ENCODE data around the gene TSC1. TPM values are rescaled to one million over a fixed set of nuclear protein-coding genes. Genes with fewer than 3 reads are reported as not detected.

Gene TSC1
- total and polyA plus RNA-seq, 10 of the 15 experiments (the other 5 are each of a cell fraction or from before 2014, with no cell fraction given) = 4.0 to 48.0 (median 14.9) TPM

DNA sequence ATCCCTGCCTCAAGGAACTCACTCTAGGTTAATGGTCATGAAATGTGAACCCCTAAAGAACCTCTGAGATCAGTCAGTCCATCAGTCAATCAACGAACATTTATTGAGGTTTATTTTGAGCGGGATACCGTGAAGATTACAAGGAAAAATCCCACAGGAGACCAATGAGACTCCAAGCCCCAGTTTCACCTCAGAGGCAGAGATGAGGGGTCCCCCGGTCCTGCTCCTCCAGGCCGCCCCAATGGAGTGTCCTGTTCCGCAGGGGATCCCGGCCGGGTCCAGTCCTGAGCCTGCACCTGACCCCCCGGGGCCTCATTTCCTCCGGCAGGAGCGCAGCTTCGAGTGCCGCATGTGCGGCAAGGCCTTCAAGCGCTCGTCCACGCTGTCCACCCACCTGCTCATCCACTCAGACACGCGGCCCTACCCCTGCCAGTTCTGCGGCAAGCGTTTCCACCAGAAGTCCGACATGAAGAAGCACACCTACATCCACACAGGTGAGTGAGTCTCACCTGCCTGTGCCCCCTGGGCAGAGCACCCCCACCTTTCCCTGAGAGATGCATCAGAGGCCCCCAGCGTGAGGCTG is 45.1 kb upstream of the TSC1 start (continued):
- TF ChIP-seq ZBTB33 (IDR thresholded peaks at IDR 0.05) (no peak), REST (IDR thresholded peaks at IDR 0.05; ENCODE audit: low read depth, low read length) (no peak), CREM (IDR thresholded peaks at IDR 0.05; ENCODE audit: low read depth) (no peak), TCF7 (IDR thresholded peaks at IDR 0.05; ENCODE audit: borderline replicate concordance) (no peak), CREB1 (IDR thresholded peaks at IDR 0.05; ENCODE audit: low read depth) (no peak), EED (IDR thresholded peaks at IDR 0.05; ENCODE audit: low read depth) (no peak), SREBF1 (IDR thresholded peaks at IDR 0.05; ENCODE audit: low read length) (no peak)
- TF ChIP-seq, protein P1, sequence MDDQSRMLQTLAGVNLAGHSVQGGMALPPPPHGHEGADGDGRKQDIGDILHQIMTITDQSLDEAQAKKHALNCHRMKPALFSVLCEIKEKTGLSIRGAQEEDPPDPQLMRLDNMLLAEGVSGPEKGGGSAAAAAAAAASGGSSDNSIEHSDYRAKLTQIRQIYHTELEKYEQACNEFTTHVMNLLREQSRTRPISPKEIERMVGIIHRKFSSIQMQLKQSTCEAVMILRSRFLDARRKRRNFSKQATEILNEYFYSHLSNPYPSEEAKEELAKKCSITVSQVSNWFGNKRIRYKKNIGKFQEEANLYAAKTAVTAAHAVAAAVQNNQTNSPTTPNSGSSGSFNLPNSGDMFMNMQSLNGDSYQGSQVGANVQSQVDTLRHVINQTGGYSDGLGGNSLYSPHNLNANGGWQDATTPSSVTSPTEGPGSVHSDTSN (IDR thresholded peaks at IDR 0.05; ENCODE audit: insufficient replicate concordance, low read depth, low read length) = no peak
- TF ChIP-seq, protein P2, sequence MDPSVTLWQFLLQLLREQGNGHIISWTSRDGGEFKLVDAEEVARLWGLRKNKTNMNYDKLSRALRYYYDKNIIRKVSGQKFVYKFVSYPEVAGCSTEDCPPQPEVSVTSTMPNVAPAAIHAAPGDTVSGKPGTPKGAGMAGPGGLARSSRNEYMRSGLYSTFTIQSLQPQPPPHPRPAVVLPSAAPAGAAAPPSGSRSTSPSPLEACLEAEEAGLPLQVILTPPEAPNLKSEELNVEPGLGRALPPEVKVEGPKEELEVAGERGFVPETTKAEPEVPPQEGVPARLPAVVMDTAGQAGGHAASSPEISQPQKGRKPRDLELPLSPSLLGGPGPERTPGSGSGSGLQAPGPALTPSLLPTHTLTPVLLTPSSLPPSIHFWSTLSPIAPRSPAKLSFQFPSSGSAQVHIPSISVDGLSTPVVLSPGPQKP (IDR thresholded peaks at IDR 0.05; ENCODE audit: low read depth, low read length) = no peak
- TF ChIP-seq, protein P3, sequence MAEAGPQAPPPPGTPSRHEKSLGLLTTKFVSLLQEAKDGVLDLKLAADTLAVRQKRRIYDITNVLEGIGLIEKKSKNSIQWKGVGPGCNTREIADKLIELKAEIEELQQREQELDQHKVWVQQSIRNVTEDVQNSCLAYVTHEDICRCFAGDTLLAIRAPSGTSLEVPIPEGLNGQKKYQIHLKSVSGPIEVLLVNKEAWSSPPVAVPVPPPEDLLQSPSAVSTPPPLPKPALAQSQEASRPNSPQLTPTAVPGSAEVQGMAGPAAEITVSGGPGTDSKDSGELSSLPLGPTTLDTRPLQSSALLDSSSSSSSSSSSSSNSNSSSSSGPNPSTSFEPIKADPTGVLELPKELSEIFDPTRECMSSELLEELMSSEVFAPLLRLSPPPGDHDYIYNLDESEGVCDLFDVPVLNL (IDR thresholded peaks at IDR 0.05; ENCODE audit: low read depth, low read length) = no peak
